SK-N-SH (cell line): ENCODE measurements around the gene PTPRN. TPM values are rescaled to one million over a fixed set of nuclear protein-coding genes. Genes with fewer than 3 reads are reported as not detected.

ENCODE experiments used
- CTCF ChIA-PET: fragments of 300-600, 350-600 bp; formaldehyde crosslinking; extraction: SDS; loops from one replicate; lab custom pipeline; 2021; lab: Yijun Ruan, JAX
- POLR2A ChIA-PET: fragments of 350-600 bp; sonication (Branson Sonifier 250); formaldehyde crosslinking; extraction: SDS; loops from one replicate; lab custom pipeline; 2020; ENCODE audit warnings: antibody characterized with exemption, inconsistent platforms; lab: Yijun Ruan, JAX
- DNase-seq: peaks from one replicate; pipeline ENCODE4 v3.0.0; 2012
- H2AFZ ChIP-seq: fragments of 200-600 bp; sonication (generic); 2 replicates; pipeline ENCODE4 v1.8.1; 2016; ENCODE audit warnings: antibody characterized with exemption, mild to moderate bottlenecking, low read depth
- H3F3A ChIP-seq: fragments of 200-600 bp; sonication (generic); replicated peaks from 2 replicates; pipeline ENCODE3; 2016; ENCODE audit warnings: antibody characterized with exemption, mild to moderate bottlenecking; ENCODE audit not compliant: insufficient read depth
- H3K27ac ChIP-seq, 2 experiments: fragments of 200-500 bp in 1 of 2; fragments of 200-600 bp in 1 of 2; sonication (Bioruptor generic) in 1 of 2; sonication (generic), shearing (Covaris generic) in 1 of 2; 2 replicates each; pipeline versions ENCODE4 v1.5.1 to v1.6.1; 2014 to 2016; ENCODE audit warnings: low read depth in 2 of 2, inconsistent platforms in 1 of 2, low read length in 1 of 2, mild to moderate bottlenecking in 1 of 2, mixed read lengths in 1 of 2
- H3K27me3 ChIP-seq: fragments of 200-600 bp; sonication (generic), shearing (Covaris generic); 2 replicates; pipeline ENCODE4 v1.6.1; 2016; ENCODE audit warnings: mixed run types; ENCODE audit not compliant: insufficient read depth
- H3K36me3 ChIP-seq, 2 experiments: fragments of 200-500 bp in 1 of 2; fragments of 200-600 bp in 1 of 2; sonication (Bioruptor generic) in 1 of 2; sonication (generic) in 1 of 2; replicated peaks in 1 of 2; 2 replicates each; pipeline versions ENCODE3 to v1.5.1; 2014 to 2016; ENCODE audit warnings: low read length in 1 of 2, mild to moderate bottlenecking in 1 of 2; ENCODE audit not compliant: insufficient read depth in 2 of 2, control insufficient read depth in 1 of 2
- H3K4me1 ChIP-seq, 2 experiments: fragments of 200-500 bp in 1 of 2; fragments of 200-600 bp in 1 of 2; sonication (Bioruptor generic) in 1 of 2; sonication (generic), shearing (Covaris generic) in 1 of 2; 2 replicates each; pipeline versions ENCODE4 v1.5.1 to v1.6.1; 2014 to 2016; ENCODE audit warnings: low read depth in 1 of 2, low read length in 1 of 2, mixed run types in 1 of 2; ENCODE audit not compliant: insufficient read depth in 2 of 2, control insufficient read depth in 1 of 2
- H3K4me2 ChIP-seq: fragments of 200-600 bp; sonication (generic), shearing (Covaris generic); 2 replicates; pipeline ENCODE4 v1.6.1; 2017; ENCODE audit warnings: mixed run types
- H3K4me3 ChIP-seq, 2 experiments: fragments of 200-500 bp in 1 of 2; fragments of 200-600 bp in 1 of 2; sonication (Bioruptor generic) in 1 of 2; sonication (generic), shearing (Covaris generic) in 1 of 2; 2 replicates each; pipeline versions ENCODE4 v1.5.1 to v1.8.1; 2014 to 2016; ENCODE audit warnings: low read depth in 2 of 2, inconsistent platforms in 1 of 2, low read length in 1 of 2, mild to moderate bottlenecking in 1 of 2, mixed read lengths in 1 of 2, moderate library complexity in 1 of 2
- H3K79me2 ChIP-seq: fragments of 200-600 bp; sonication (generic); 2 replicates; pipeline ENCODE4 v1.8.1; 2017; ENCODE audit warnings: mild to moderate bottlenecking; ENCODE audit not compliant: insufficient read depth
- H3K9ac ChIP-seq: fragments of 200-600 bp; sonication (generic); 2 replicates; pipeline ENCODE4 v1.6.1; 2017; ENCODE audit warnings: mixed run types
- H3K9me2 ChIP-seq: fragments of 200-600 bp; sonication (generic); 2 replicates; pipeline ENCODE4 v1.6.1; 2017; ENCODE audit warnings: mixed run types
- H3K9me3 ChIP-seq: fragments of 200-600 bp; sonication (generic); 2 replicates; pipeline ENCODE4 v1.6.1; 2017; ENCODE audit warnings: mixed run types, mild to moderate bottlenecking, moderate library complexity
- H4K20me1 ChIP-seq: fragments of 200-600 bp; sonication (generic); 2 replicates; pipeline ENCODE4 v1.6.1; 2017; ENCODE audit warnings: mild to moderate bottlenecking, mixed run types; ENCODE audit not compliant: insufficient read depth
- EZH2phosphoT487 ChIP-seq: fragments of 200-600 bp; sonication (generic); IDR thresholded peaks from 2 replicates; pipeline ENCODE4 v1.6.1; 2017; ENCODE audit warnings: low read depth, mixed run types, mild to moderate bottlenecking, antibody characterized with exemption, moderate library complexity, borderline replicate concordance
- GABPA ChIP-seq: IDR thresholded peaks from 2 replicates; pipeline ENCODE4 v1.4.0; 2012; ENCODE audit warnings: low read depth, mild to moderate bottlenecking
- IRF3 ChIP-seq: fragments of 150-350 bp; IDR thresholded peaks from 2 replicates; pipeline ENCODE4 v1.6.1; 2016; ENCODE audit warnings: mild to moderate bottlenecking, low read depth, low read length
- JUND ChIP-seq: IDR thresholded peaks from 2 replicates; pipeline ENCODE4 v1.4.0; 2012
- MXI1 ChIP-seq: IDR thresholded peaks from 2 replicates; pipeline ENCODE4 v1.6.1; 2012; ENCODE audit warnings: mild to moderate bottlenecking, low read depth, low read length, improper control_type of control experiment
- NFIC ChIP-seq: IDR thresholded peaks from 2 replicates; pipeline ENCODE4 v1.4.0; 2012; ENCODE audit warnings: borderline replicate concordance
- POLR2AphosphoS5 ChIP-seq: IDR thresholded peaks from 2 replicates; pipeline ENCODE4 v1.6.1; 2012; ENCODE audit warnings: low read depth, low read length
- USF1 ChIP-seq: IDR thresholded peaks from 2 replicates; pipeline ENCODE4 v1.4.0; 2012; ENCODE audit warnings: low read depth, borderline replicate concordance
- WGBS: methylation state at CpG from one replicate; pipeline ENCODE4 v1.1.6; 2017; ENCODE audit warnings: low lambda C conversion rate; 5-methylcytosine and 5-hydroxymethylcytosine counted together
- polyA plus RNA-seq, 3 experiments: library from polyadenylated mRNA; depleted of rRNA; stranded (reverse); fragments of >200 nt; gene quantifications; 2 replicates each; pipeline ENCODE4 v1.2.3, GENCODE V29; 2012

PTPRN gene
- polyA plus RNA-seq, 1 of the 3 experiments (the other 2 are of a cell fraction): 9.5 TPM

- POLR2A ChIA-PET: interaction anchor here (0.9 to 1.3 kb wide), 2 partner anchors 9 to 25 kb away, joined by 4 to 5 read pairs; partner anchors contain the start of genes DNAJB2, GLB1L and STK16
- CTCF ChIA-PET: interaction anchor here (1.0 to 5.9 kb wide), 6 partner anchors 9 to 30 kb away, joined by 3 to 62 read pairs (median 6); partner anchors contain the start of gene DNAJB2
Measured at GRCh38 chr2:219269362-219270054, 39.7 kb downstream of the PTPRN start.

GRCh38 chr2:219268294-219268693 is 40.9 kb downstream of the PTPRN start:
- WGBS: 68% methylated on average over 2 of the region's 2 CpGs
- no peaks in the 10 kb centered on the region for H3K9me3 ChIP-seq
- ChIA-PET POLR2A (interaction anchor here (0.6 kb wide), 1 partner anchor 102 kb away, joined by 3 read pairs; no protein-coding TSS in a partner anchor), CTCF (interaction anchor here (3.4 to 5.9 kb wide), 2 partner anchors 10 to 27 kb away, joined by 24 to 62 read pairs; partner anchors contain the start of gene DNAJB2)
- H3K4me1 ChIP-seq: peaks cover 0 to 14% of the 10 kb centered on the region in 2 experiments; a peak in 1 of 4 replicates
- H3K9ac ChIP-seq: no peak overlapping the region
- TF ChIP-seq USF1 (no peak), GABPA (no peak), EZH2phosphoT487 (no peak), JUND (no peak), POLR2AphosphoS5 (no peak)
- no peaks in the 10 kb centered on the region for H3K9me2 ChIP-seq
- H3K36me3 ChIP-seq: no peaks in the 10 kb centered on the region
- H3K27me3 ChIP-seq: peaks cover under 1% of the 10 kb centered on the region; the same call in 1 of the 2 replicates
- DNase-seq: no peak
- H2AFZ ChIP-seq: no peak overlapping the region
- H3K4me3 ChIP-seq: no peak overlapping the region
- H3K79me2 ChIP-seq: no peaks in the 10 kb centered on the region
- H3K27ac ChIP-seq: no peak overlapping the region
- H3F3A ChIP-seq: no peaks in the 10 kb centered on the region
- H4K20me1 ChIP-seq: no peaks in the 10 kb centered on the region
- H3K4me2 ChIP-seq: no peak overlapping the region

More at GRCh38 chr2:219269362-219270054, 39.7 kb downstream of the PTPRN start:
- Histone ChIP-seq H3K4me2 (no peak overlapping the region), H3K4me3 (no peak overlapping the region), H3F3A (no peaks in the 10 kb centered on the region), H3K4me1 (peaks cover 7 to 14% of the 10 kb centered on the region in 2 experiments; a peak in 3 of 4 replicates), H2AFZ (no peak overlapping the region), H3K36me3 (no peaks in the 10 kb centered on the region), H3K27ac (peak overlapping the region in 1 of 2 experiments; percentile 53; a peak in 1 of 4 replicates), H3K79me2 (no peaks in the 10 kb centered on the region), H3K9me3 (no peaks in the 10 kb centered on the region), H3K27me3 (no peaks in the 10 kb centered on the region; the same call in 1 of the 2 replicates), H3K9me2 (no peaks in the 10 kb centered on the region), H4K20me1 (no peaks in the 10 kb centered on the region), H3K9ac (no peak overlapping the region)
- TF ChIP-seq IRF3: no peak
- TF ChIP-seq MXI1: peak; percentile 65; the same call in 1 of the 2 replicates
- TF ChIP-seq NFIC: 0 out of 2 replicates have a peak, but pooled peaks have one; percentile 15
- DNase-seq: peak; percentile 58
- 56% methylated on average over 8 of the region's 8 CpGs for WGBS
